HG02973 (cell line): ENCODE data around the gene DYNLT1.
"Not testable (repeated sequence)": the region's sequence is repeated elsewhere in the genome, so short reads cannot be mapped to it uniquely, and the experiment has no call there.

ENCODE experiments used
- ATAC-seq: cut with Tn5 transposase; IDR thresholded peaks from one replicate; pipeline ENCODE4 v1.9.1; 2021; ENCODE audit warnings: moderate library complexity; ENCODE audit not compliant: unreplicated experiment

DYNLT1 gene

GRCh38 chr6:158663625-158664165 lies 19.2 kb upstream of the DYNLT1 start:
- ATAC-seq, result no peak

GRCh38 chr6:158662954-158663624 lies 18.5 kb upstream of the DYNLT1 start:
- no peak for ATAC-seq

GRCh38 chr6:158662607-158662953 lies 18.0 kb upstream of the DYNLT1 start:
- no peak for ATAC-seq

GRCh38 chr6:158661156-158661685 lies 16.7 kb upstream of the DYNLT1 start:
- no peak for ATAC-seq

- ATAC-seq, result no peak
Measured at GRCh38 chr6:158660333-158660754, 15.8 kb upstream of the DYNLT1 start.

- not testable (repeated sequence) for ATAC-seq
Measured at GRCh38 chr6:158656986-158657385, 12.4 kb upstream of the DYNLT1 start.

- no peak for ATAC-seq
Measured at GRCh38 chr6:158655569-158656450, 11.3 kb upstream of the DYNLT1 start.

- ATAC-seq, result no peak
Measured at GRCh38 chr6:158654960-158655489, 10.5 kb upstream of the DYNLT1 start.

GRCh38 chr6:158654498-158654897 lies 10.0 kb upstream of the DYNLT1 start:
- ATAC-seq, result no peak

GRCh38 chr6:158653577-158654354 lies 9.2 kb upstream of the DYNLT1 start:
- peak; percentile 42 for ATAC-seq

GRCh38 chr6:158651981-158652737 lies 7.6 kb upstream of the DYNLT1 start:
- not testable (repeated sequence) for ATAC-seq

GRCh38 chr6:158649289-158650143 lies 5.0 kb upstream of the DYNLT1 start, which contains the start of gene SYTL3:
Gene SYTL3, plus strand, starts transcription at chr6:158650054. Its CDS starts 13,215 bp downstream, at chr6:158663269.
- ATAC-seq, result peak; percentile 41

- ATAC-seq, result peak; percentile 26
Measured at GRCh38 chr6:158648682-158649131, 4.2 kb upstream of the DYNLT1 start.

GRCh38 chr6:158647501-158647900 lies 3.0 kb upstream of the DYNLT1 start:
- no peak for ATAC-seq

GRCh38 chr6:158646023-158646910 lies 1.7 kb upstream of the DYNLT1 start:
- no peak for ATAC-seq

- no peak for ATAC-seq
Measured at GRCh38 chr6:158645064-158646022, 800 bp upstream of the DYNLT1 start.

- ATAC-seq, result no peak
Measured at GRCh38 chr6:158643836-158644230, 710 bp downstream of the DYNLT1 start.
